ENCODE data around the gene ONECUT3. TPM values are rescaled to one million over a fixed set of nuclear protein-coding genes. Genes with fewer than 3 reads are reported as not detected.

Gene ONECUT3
- total RNA-seq, 6 experiments from 2014 or later: not detected

- Histone ChIP-seq H3K4me1 (no peaks in the 10 kb centered on the region), H3K4me3 (no peak overlapping the region), H3K36me3 (no peaks in the 10 kb centered on the region), H3K9me3 (no peaks in the 10 kb centered on the region), H3K27me3 (peaks cover 0 to 27% of the 10 kb centered on the region in 2 donors), H3K27ac (no peak overlapping the region)
- ATAC-seq (no peak), DNase-seq (no peak)
- intact Hi-C loops (cut with DNase I): no loop called here
- 26% methylated on average over 5 of the region's 10 CpGs for WGBS (ENCODE audit: insufficient coverage, low coverage, low lambda C conversion rate, missing lambda C conversion rate)
- TF ChIP-seq CTCF (IDR thresholded peaks at IDR 0.05) (no peak), POLR2A (IDR thresholded peaks at IDR 0.05) (no peak)
These were observed 23.8 kb downstream of the ONECUT3 start for GRCh38 chr19:1777149-1777548.

- no peaks in the 10 kb centered on the region for H3K4me1 ChIP-seq
- no peak overlapping the region for H3K27ac ChIP-seq
- ATAC-seq: no peak
- no peak for DNase-seq
- H3K9me3 ChIP-seq: no peaks in the 10 kb centered on the region
- intact Hi-C loops (cut with DNase I): no loop called here
- no peak overlapping the region for H3K4me3 ChIP-seq
- TF ChIP-seq CTCF (IDR thresholded peaks at IDR 0.05) (no peak), POLR2A (IDR thresholded peaks at IDR 0.05) (no peak)
- WGBS (ENCODE audit: insufficient coverage, low coverage, low lambda C conversion rate, missing lambda C conversion rate): 12% methylated on average over 13 of the region's 16 CpGs
- no peaks in the 10 kb centered on the region for H3K36me3 ChIP-seq
- peaks cover 0 to 27% of the 10 kb centered on the region in 2 donors for H3K27me3 ChIP-seq
These were observed 26.3 kb downstream of the ONECUT3 start for GRCh38 chr19:1779574-1779973.

- H3K27ac ChIP-seq: no peak overlapping the region
- H3K4me1 ChIP-seq: no peaks in the 10 kb centered on the region
- DNase-seq (no peak), ATAC-seq (no peak)
- peaks cover 0 to 25% of the 10 kb centered on the region in 2 donors for H3K27me3 ChIP-seq
- 3% methylated on average over 2 of the region's 14 CpGs for WGBS (ENCODE audit: insufficient coverage, low coverage, low lambda C conversion rate, missing lambda C conversion rate)
- intact Hi-C loops (cut with DNase I): loop anchor here in 1 of 2 donors (10.0 kb wide), 1 partner anchor 226 kb away; no protein-coding TSS in a partner anchor
- no peak for TF ChIP-seq POLR2A (IDR thresholded peaks at IDR 0.05)
- no peak for TF ChIP-seq CTCF (IDR thresholded peaks at IDR 0.05)
- no peak overlapping the region for H3K4me3 ChIP-seq
- H3K9me3 ChIP-seq: no peaks in the 10 kb centered on the region
- no peaks in the 10 kb centered on the region for H3K36me3 ChIP-seq
These were observed 27.1 kb downstream of the ONECUT3 start for GRCh38 chr19:1780272-1780958.

- no peaks in the 10 kb centered on the region for H3K4me1 ChIP-seq
- H3K27me3 ChIP-seq: peaks cover 0 to 8% of the 10 kb centered on the region in 2 donors
- H3K4me3 ChIP-seq: no peak overlapping the region
- DNase-seq (no peak), ATAC-seq (no peak)
- TF ChIP-seq POLR2A (IDR thresholded peaks at IDR 0.05) (no peak), CTCF (IDR thresholded peaks at IDR 0.05) (no peak)
- no peaks in the 10 kb centered on the region for H3K9me3 ChIP-seq
- intact Hi-C loops (cut with DNase I): loop anchor here in 1 of 2 donors (10.0 kb wide), 1 partner anchor 228 kb away; no protein-coding TSS in a partner anchor
- H3K27ac ChIP-seq: no peak overlapping the region
- WGBS (ENCODE audit: insufficient coverage, low coverage, low lambda C conversion rate, missing lambda C conversion rate): 65% methylated on average over 6 of the region's 7 CpGs
- H3K36me3 ChIP-seq: no peaks in the 10 kb centered on the region
These were observed 29.2 kb downstream of the ONECUT3 start for GRCh38 chr19:1782521-1782920.
